Breast epithelium (tissue), 4 donors: ENCODE data around the gene PLSCR3. TPM values are rescaled to one million over a fixed set of nuclear protein-coding genes. Genes with fewer than 3 reads are reported as not detected.

Source experiments
- DNase-seq, 2 donors: peaks; one replicate each; pipeline ENCODE4 v3.0.0-alpha.2; 2019; ENCODE audit warnings: low spot score in 2 of 2
- H3K27ac ChIP-seq, 2 donors: fragments of 200-600 bp; sonication (generic) in 1 of 2; one replicate each; pipeline ENCODE4 v1.5.1; 2016 to 2019; ENCODE audit warnings: mild to moderate bottlenecking in 1 of 2
- H3K27me3 ChIP-seq, 2 donors: fragments of 200-600 bp; sonication (generic) in 1 of 2; one replicate each; pipeline versions ENCODE4 v1.5.1 to v1.6.0; 2017 to 2019; ENCODE audit warnings: control low read depth in 1 of 2, mild to moderate bottlenecking in 1 of 2
- H3K36me3 ChIP-seq: fragments of 200-600 bp; one replicate; pipeline ENCODE4 v1.5.1; 2019
- H3K4me1 ChIP-seq, 2 donors: fragments of 200-600 bp; sonication (generic); one replicate each; pipeline ENCODE4 v1.5.1; 2016 to 2019; ENCODE audit warnings: control low read depth in 1 of 2
- H3K4me3 ChIP-seq, 3 donors: fragments of 200-600 bp; sonication (generic); 1 replicate in 2 of 3; 2 replicates in 1 of 3; pipeline ENCODE4 v1.5.1; 2016 to 2019; ENCODE audit warnings: mild to moderate bottlenecking in 3 of 3, moderate library complexity in 2 of 3
- H3K9me3 ChIP-seq, 2 donors: fragments of 200-600 bp; sonication (generic) in 1 of 2; one replicate each; pipeline ENCODE4 v1.5.1; 2016 to 2019; ENCODE audit warnings: control low read depth in 1 of 2
- POLR2A ChIP-seq: fragments of 450-650 bp; IDR thresholded peaks from one replicate; pipeline ENCODE4 v1.6.1; 2016; ENCODE audit warnings: antibody characterized with exemption, mild to moderate bottlenecking, moderate library complexity
- POLR2AphosphoS5 ChIP-seq, 3 donors: sonication (generic); formaldehyde crosslinking; IDR thresholded peaks; one replicate each; pipeline ENCODE4 v1.6.1; 2017; ENCODE audit warnings: antibody characterized with exemption in 3 of 3
- intact Hi-C: fragments of 100-400 bp; cut with DNase I; formaldehyde crosslinking; loops from one replicate; pipeline ENCODE4 v1.15.1; 2023; ENCODE audit warnings: low total_unique reads
- total RNA-seq, 3 donors: library from RNA; depleted of rRNA; stranded (reverse); fragments of >200 nt; gene quantifications; one replicate each; pipeline ENCODE4 v1.1.0, GENCODE V29; 2016
- TF ChIP-seq, protein P1 (sequence below), 3 donors: fragments of 450-650 bp; IDR thresholded peaks; one replicate each; pipeline ENCODE4 v1.5.1; 2016 to 2017; ENCODE audit warnings: antibody characterized with exemption in 3 of 3, mild to moderate bottlenecking in 3 of 3, moderate library complexity in 3 of 3

PLSCR3 gene
- total RNA-seq, 3 donors from 2014 or later: 16.0 to 24.3 (median 19.0) TPM

GRCh38 chr17:7415784-7416183 is 21.5 kb upstream of the PLSCR3 start:
- Histone ChIP-seq H3K4me3 (no peak overlapping the region), H3K9me3 (no peaks in the 10 kb centered on the region), H3K27me3 (no peaks in the 10 kb centered on the region), H3K27ac (no peak overlapping the region), H3K36me3 (no peaks in the 10 kb centered on the region), H3K4me1 (no peaks in the 10 kb centered on the region)
- no peak for TF ChIP-seq POLR2AphosphoS5 (IDR thresholded peaks at IDR 0.05)
- no peak for TF ChIP-seq POLR2A
- TF ChIP-seq, protein P1, sequence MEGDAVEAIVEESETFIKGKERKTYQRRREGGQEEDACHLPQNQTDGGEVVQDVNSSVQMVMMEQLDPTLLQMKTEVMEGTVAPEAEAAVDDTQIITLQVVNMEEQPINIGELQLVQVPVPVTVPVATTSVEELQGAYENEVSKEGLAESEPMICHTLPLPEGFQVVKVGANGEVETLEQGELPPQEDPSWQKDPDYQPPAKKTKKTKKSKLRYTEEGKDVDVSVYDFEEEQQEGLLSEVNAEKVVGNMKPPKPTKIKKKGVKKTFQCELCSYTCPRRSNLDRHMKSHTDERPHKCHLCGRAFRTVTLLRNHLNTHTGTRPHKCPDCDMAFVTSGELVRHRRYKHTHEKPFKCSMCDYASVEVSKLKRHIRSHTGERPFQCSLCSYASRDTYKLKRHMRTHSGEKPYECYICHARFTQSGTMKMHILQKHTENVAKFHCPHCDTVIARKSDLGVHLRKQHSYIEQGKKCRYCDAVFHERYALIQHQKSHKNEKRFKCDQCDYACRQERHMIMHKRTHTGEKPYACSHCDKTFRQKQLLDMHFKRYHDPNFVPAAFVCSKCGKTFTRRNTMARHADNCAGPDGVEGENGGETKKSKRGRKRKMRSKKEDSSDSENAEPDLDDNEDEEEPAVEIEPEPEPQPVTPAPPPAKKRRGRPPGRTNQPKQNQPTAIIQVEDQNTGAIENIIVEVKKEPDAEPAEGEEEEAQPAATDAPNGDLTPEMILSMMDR (IDR thresholded peaks at IDR 0.05): no peak
- DNase-seq: no peak
- intact Hi-C loops: no loop called here

DNA sequence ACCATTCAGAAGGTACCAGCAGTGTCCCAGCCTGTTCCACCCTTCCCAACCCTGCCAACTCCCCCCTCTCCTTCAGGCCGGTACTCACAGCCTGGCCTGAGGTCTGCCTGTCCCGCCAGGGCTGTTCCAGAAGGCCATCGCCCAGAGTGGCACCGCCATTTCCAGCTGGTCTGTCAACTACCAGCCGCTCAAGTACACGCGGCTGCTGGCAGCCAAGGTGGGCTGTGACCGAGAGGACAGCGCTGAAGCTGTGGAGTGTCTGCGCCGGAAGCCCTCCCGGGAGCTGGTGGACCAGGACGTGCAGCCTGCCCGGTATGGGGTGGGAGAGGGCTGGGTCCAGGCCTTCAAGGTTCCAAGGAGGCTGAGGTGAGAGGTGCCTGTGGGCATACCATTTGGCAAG is 20.5 kb upstream of the PLSCR3 start:
- DNase-seq: no peak
- Histone ChIP-seq H3K9me3 (no peaks in the 10 kb centered on the region), H3K36me3 (no peaks in the 10 kb centered on the region), H3K4me1 (no peaks in the 10 kb centered on the region), H3K27me3 (no peaks in the 10 kb centered on the region), H3K4me3 (no peak overlapping the region), H3K27ac (no peak overlapping the region)
- intact Hi-C loops: no loop called here
- TF ChIP-seq, protein P1 (IDR thresholded peaks at IDR 0.05): no peak
- TF ChIP-seq POLR2A (no peak), POLR2AphosphoS5 (IDR thresholded peaks at IDR 0.05) (no peak)

GRCh38 chr17:7413346-7413985 is 19.1 kb upstream of the PLSCR3 start:
- Histone ChIP-seq H3K4me1 (no peaks in the 10 kb centered on the region), H3K27ac (peak overlapping the region; percentile 13 to 83), H3K36me3 (no peaks in the 10 kb centered on the region), H3K9me3 (no peaks in the 10 kb centered on the region), H3K4me3 (no peak overlapping the region), H3K27me3 (no peaks in the 10 kb centered on the region)
- TF ChIP-seq POLR2AphosphoS5 (IDR thresholded peaks at IDR 0.05) (no peak), POLR2A (no peak)
- TF ChIP-seq, protein P1 (IDR thresholded peaks at IDR 0.05): no peak
- DNase-seq: no peak
- intact Hi-C loops: no loop called here

DNA sequence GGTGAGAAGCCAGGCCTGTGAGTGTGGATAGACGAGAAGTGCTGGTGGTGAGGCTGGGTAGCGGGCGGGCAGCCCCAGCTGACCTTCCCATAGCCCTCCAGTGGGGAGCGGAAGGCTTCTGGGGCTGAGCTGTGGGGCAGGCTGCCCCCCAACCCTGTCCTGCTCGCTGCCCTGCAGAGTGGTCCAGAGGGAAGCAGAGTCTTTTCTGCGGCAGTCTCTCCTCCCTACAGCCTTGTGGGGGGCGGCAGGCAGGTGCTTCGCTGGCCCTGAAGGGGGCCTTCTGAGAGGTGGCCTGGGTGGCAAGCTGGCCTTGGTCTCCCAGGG is 17.1 kb upstream of the PLSCR3 start:
- no peaks in the 10 kb centered on the region for H3K4me1 ChIP-seq
- no peak for TF ChIP-seq POLR2A
- TF ChIP-seq, protein P1 (IDR thresholded peaks at IDR 0.05): no peak
- TF ChIP-seq POLR2AphosphoS5 (IDR thresholded peaks at IDR 0.05): no peak
- no peaks in the 10 kb centered on the region for H3K36me3 ChIP-seq
- no peaks in the 10 kb centered on the region for H3K27me3 ChIP-seq
- no peak overlapping the region for H3K27ac ChIP-seq
- H3K9me3 ChIP-seq: no peaks in the 10 kb centered on the region
- H3K4me3 ChIP-seq: no peak overlapping the region
- DNase-seq: no peak
- intact Hi-C loops: no loop called here

DNA sequence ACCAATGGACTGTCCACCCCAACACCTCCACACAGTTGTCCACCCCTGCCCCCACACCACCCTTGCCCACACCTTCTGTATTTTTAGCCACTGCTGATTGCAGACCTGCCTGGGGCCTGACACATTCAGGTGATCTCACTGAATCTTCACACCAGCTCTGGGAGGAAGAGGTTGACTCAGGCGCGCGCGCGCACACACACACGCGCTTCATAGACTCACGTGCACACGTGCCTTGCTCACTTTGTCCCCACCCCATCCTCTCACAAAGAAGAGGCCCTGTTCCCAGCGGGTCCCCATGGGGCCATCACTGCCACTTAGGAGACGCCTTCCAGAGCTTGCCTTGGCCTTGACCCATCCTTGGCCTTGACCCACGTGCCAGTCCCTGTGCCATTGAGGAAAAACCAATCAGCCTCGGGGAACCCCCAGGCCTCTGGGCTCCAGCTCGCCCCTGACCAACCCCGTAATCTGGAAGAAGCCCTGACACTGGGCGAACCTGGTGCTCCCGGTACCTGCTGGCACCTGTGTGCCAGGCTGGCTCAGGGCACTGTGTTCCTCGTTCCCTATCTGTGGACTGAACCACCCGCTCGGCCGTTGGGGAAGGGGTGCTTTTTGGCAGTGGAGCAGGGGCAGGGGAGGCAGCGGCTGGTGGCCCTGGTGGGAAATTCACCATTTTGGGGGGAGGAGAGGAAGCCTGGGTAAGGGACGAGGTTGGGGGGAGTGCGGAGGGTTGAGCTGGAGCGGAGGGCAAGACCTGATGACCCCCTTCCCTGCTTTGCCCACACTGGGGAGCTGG is 16.5 kb upstream of the PLSCR3 start:
- H3K9me3 ChIP-seq: no peaks in the 10 kb centered on the region
- H3K4me3 ChIP-seq: no peak overlapping the region
- no peaks in the 10 kb centered on the region for H3K36me3 ChIP-seq
- intact Hi-C loops: no loop called here
- peaks cover 0 to 4% of the 10 kb centered on the region in 2 donors for H3K4me1 ChIP-seq
- no peak for DNase-seq
- no peaks in the 10 kb centered on the region for H3K27me3 ChIP-seq
- no peak for TF ChIP-seq POLR2A
- TF ChIP-seq, protein P1 (IDR thresholded peaks at IDR 0.05): no peak
- no peak for TF ChIP-seq POLR2AphosphoS5 (IDR thresholded peaks at IDR 0.05)
- no peak overlapping the region for H3K27ac ChIP-seq
